ENCODE data around the gene SMIM13. TPM values are rescaled to one million over a fixed set of nuclear protein-coding genes. Genes with fewer than 3 reads are reported as not detected.
"Not testable (repeated sequence)": the region's sequence is repeated elsewhere in the genome, so short reads cannot be mapped to it uniquely, and the experiment has no call there.

The SMIM13 gene
- total and polyA plus RNA-seq, 4 donors: 2.9 to 14.7 (median 5.7) TPM

DNA sequence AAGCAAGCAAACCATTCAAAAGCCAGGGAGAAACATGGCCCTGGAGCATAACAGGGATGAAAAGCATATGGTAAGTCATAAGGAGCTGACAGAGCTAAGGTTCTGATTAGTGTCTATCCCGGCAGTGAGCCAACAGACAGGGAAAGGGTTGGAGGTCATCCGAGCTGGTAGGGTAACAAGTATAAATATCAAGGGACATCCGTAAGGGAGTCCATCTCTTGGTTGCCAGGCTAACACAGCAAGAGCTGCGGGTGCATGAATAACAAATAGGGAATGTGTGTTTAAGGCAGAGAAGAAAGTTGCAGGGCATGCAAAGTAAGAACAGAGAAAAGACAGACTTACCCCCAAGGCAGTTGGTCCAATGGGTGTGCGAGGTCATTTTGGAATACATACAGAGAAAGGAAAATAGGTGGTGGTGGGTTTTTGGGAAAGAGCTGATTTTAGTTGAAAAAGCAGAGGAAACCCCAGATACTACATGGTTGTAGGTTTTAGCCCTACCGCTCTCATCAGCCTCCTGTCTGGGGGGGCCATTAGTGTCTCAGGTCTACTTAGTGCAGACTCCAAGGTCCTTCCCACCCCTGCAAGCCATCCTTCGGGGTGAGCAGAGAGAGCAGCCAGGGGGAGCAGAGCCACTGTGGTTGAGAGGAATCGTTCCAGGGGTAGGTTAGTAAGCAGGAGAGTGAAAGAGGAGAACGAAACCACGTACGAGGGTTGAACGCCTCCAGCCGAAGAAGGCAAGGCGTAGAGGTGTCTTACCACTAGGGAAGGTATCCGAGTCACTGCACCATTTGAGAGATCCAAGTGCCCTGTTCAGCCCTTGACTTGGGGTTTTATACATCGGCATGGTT is 17.5 kb downstream of the SMIM13 start, which contains the start of gene ERVFRD-1:
Gene ERVFRD-1 (minus strand): TSS at position 805 of the 848 bp plus-strand sequence. CDS start 6,415 bp downstream, outside the sequence.
- TF ChIP-seq, protein P1, sequence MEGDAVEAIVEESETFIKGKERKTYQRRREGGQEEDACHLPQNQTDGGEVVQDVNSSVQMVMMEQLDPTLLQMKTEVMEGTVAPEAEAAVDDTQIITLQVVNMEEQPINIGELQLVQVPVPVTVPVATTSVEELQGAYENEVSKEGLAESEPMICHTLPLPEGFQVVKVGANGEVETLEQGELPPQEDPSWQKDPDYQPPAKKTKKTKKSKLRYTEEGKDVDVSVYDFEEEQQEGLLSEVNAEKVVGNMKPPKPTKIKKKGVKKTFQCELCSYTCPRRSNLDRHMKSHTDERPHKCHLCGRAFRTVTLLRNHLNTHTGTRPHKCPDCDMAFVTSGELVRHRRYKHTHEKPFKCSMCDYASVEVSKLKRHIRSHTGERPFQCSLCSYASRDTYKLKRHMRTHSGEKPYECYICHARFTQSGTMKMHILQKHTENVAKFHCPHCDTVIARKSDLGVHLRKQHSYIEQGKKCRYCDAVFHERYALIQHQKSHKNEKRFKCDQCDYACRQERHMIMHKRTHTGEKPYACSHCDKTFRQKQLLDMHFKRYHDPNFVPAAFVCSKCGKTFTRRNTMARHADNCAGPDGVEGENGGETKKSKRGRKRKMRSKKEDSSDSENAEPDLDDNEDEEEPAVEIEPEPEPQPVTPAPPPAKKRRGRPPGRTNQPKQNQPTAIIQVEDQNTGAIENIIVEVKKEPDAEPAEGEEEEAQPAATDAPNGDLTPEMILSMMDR (IDR thresholded peaks at IDR 0.05; ENCODE audit: control extremely low read depth, extremely low read depth): no peak
- Histone ChIP-seq H3K4me1 (ENCODE audit: control insufficient read depth in 5 of 5, insufficient read depth in 5 of 5, low read length in 5 of 5) (peaks cover 0 to 14% (median 4%) of the 10 kb centered on the region in 5 donors), H3K27me3 (ENCODE audit: control insufficient read depth in 3 of 3, insufficient read depth in 3 of 3, low read length in 2 of 3) (no peaks in the 10 kb centered on the region), H3K36me3 (ENCODE audit: control insufficient read depth in 4 of 4, insufficient read depth in 4 of 4, low read length in 4 of 4) (no peaks in the 10 kb centered on the region), H3K27ac (ENCODE audit: low read depth in 1 of 2, low read length in 1 of 2) (peak within 1 kb of the TSS in 1 of 2 donors; percentile 10), H3K9ac (ENCODE audit: insufficient read depth in 1 of 2, low read length in 2 of 2) (no peak within 1 kb of the TSS), H3K4me3 (no peak within 1 kb of the TSS), H3K9me3 (ENCODE audit: control insufficient read depth in 4 of 4, insufficient read depth in 3 of 4, low read length in 3 of 4) (no peaks in the 10 kb centered on the region)
- DNase-seq (no peak), ATAC-seq (ENCODE audit: insufficient read depth, low FRiP score) (no peak)
- WGBS, 2 donors: 68 to 73% methylated on average over 16 of the region's 16 CpGs

DNA sequence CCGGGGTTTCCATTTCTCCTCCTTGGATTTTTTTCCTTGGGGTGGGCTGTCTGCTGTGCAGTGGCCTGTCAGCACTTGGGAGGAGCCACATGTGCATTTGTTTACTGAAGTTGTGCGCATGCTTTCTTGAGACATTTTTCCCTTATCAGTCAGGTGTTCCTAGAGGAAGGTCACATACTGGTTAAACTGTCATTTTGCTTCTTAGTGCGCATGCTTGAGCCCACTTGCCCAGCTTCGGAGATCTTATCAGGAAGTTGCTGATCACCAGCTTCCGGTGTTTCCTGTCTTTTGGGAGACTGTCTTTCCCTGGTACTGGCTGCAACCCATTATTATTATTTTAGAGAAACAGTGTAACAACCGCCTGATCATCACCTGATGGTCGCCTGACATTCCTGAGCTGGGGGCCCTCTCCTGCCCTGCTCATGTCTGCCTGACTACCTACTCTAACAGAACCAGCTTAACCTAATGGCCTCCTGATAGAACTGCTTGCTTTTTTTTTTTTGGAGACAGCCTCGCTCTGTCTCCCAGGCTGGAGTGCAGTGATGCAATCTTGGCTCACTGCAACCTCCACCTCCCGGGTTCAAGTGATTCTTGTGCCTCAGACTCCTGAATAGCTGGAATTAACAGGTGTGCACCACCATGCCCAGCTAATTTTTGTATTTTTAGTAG is 18.3 kb downstream of the SMIM13 start:
- peak in 1 of 3 donors; percentile 23 for DNase-seq
- no peak overlapping the region for H3K4me3 ChIP-seq
- no peak overlapping the region for H3K27ac ChIP-seq (ENCODE audit: low read depth in 1 of 2, low read length in 1 of 2)

GRCh38 chr6:11113038-11113437 is 19.4 kb downstream of the SMIM13 start:
- Histone ChIP-seq H3K27ac (ENCODE audit: low read depth in 1 of 2, low read length in 1 of 2) (no peak overlapping the region), H3K9me3 (ENCODE audit: control insufficient read depth in 4 of 4, insufficient read depth in 3 of 4, low read length in 3 of 4) (no peaks in the 10 kb centered on the region), H3K4me3 (no peak overlapping the region), H3K9ac (ENCODE audit: insufficient read depth in 1 of 2, low read length in 2 of 2) (no peak overlapping the region), H3K36me3 (ENCODE audit: control insufficient read depth in 4 of 4, insufficient read depth in 4 of 4, low read length in 4 of 4) (no peaks in the 10 kb centered on the region), H3K4me1 (ENCODE audit: control insufficient read depth in 5 of 5, insufficient read depth in 5 of 5, low read length in 5 of 5) (peaks cover 0 to 14% (median 4%) of the 10 kb centered on the region in 5 donors), H3K27me3 (ENCODE audit: control insufficient read depth in 3 of 3, insufficient read depth in 3 of 3, low read length in 2 of 3) (no peaks in the 10 kb centered on the region)
- DNase-seq (no peak), ATAC-seq (ENCODE audit: insufficient read depth, low FRiP score) (no peak)
- TF ChIP-seq, protein P1 (IDR thresholded peaks at IDR 0.05; ENCODE audit: control extremely low read depth, extremely low read depth): no peak
- WGBS, 2 donors: 96 to 100% methylated on average over 4 of the region's 4 CpGs

More for the DNA sequence above, 18.3 kb downstream of the SMIM13 start:
- Histone ChIP-seq H3K36me3 (ENCODE audit: control insufficient read depth in 4 of 4, insufficient read depth in 4 of 4, low read length in 4 of 4) (no peaks in the 10 kb centered on the region), H3K27me3 (ENCODE audit: control insufficient read depth in 3 of 3, insufficient read depth in 3 of 3, low read length in 2 of 3) (no peaks in the 10 kb centered on the region), H3K9me3 (ENCODE audit: control insufficient read depth in 4 of 4, insufficient read depth in 3 of 4, low read length in 3 of 4) (no peaks in the 10 kb centered on the region), H3K4me1 (ENCODE audit: control insufficient read depth in 5 of 5, insufficient read depth in 5 of 5, low read length in 5 of 5) (peaks cover 0 to 14% (median 4%) of the 10 kb centered on the region in 5 donors), H3K9ac (ENCODE audit: insufficient read depth in 1 of 2, low read length in 2 of 2) (no peak overlapping the region)
- WGBS, 2 donors: 19 to 45% methylated on average over 9 of the region's 9 CpGs
- TF ChIP-seq, protein P1 (IDR thresholded peaks at IDR 0.05; ENCODE audit: control extremely low read depth, extremely low read depth): no peak
- no peak for ATAC-seq (ENCODE audit: insufficient read depth, low FRiP score)

- DNase-seq: not testable (repeated sequence)
- 63 to 81% methylated on average over 11 of the region's 11 CpGs for WGBS, 2 donors
Observed at GRCh38 chr6:11115808-11116536, 22.3 kb downstream of the SMIM13 start.

More at GRCh38 chr6:11115808-11116536, 22.3 kb downstream of the SMIM13 start:
- H3K9me3 ChIP-seq (ENCODE audit: control insufficient read depth in 4 of 4, insufficient read depth in 3 of 4, low read length in 3 of 4); H3K27me3 ChIP-seq (ENCODE audit: control insufficient read depth in 3 of 3, insufficient read depth in 3 of 3, low read length in 2 of 3); H3K4me3 ChIP-seq; H3K27ac ChIP-seq (ENCODE audit: low read depth in 1 of 2, low read length in 1 of 2); H3K36me3 ChIP-seq (ENCODE audit: control insufficient read depth in 4 of 4, insufficient read depth in 4 of 4, low read length in 4 of 4); H3K9ac ChIP-seq (ENCODE audit: insufficient read depth in 1 of 2, low read length in 2 of 2); ATAC-seq (ENCODE audit: insufficient read depth, low FRiP score): not testable (repeated sequence)
- peaks cover 0 to 11% (median 6%) of the 10 kb centered on the region in 5 donors for H3K4me1 ChIP-seq (ENCODE audit: control insufficient read depth in 5 of 5, insufficient read depth in 5 of 5, low read length in 5 of 5)

Measured in lung (tissue), 12 donors.